Measurements from ENCODE around the gene EID1.

- TF ChIP-seq CTCF (conservative IDR thresholded peaks at IDR 0.05; ENCODE audit: low read length), result no peak
- no peak for TF ChIP-seq EZH2phosphoT487 (IDR thresholded peaks at IDR 0.05; ENCODE audit: borderline replicate concordance, low read depth, low read length)
These were observed 27.3 kb downstream of the EID1 start for GRCh38 chr15:48905216-48905615.
